ENCODE results near the gene ZNF324. TPM values are rescaled to one million over a fixed set of nuclear protein-coding genes. Genes with fewer than 3 reads are reported as not detected.

The ZNF324 gene
- 12.9 and 13.1 TPM in 2 replicates for total RNA-seq

DNA sequence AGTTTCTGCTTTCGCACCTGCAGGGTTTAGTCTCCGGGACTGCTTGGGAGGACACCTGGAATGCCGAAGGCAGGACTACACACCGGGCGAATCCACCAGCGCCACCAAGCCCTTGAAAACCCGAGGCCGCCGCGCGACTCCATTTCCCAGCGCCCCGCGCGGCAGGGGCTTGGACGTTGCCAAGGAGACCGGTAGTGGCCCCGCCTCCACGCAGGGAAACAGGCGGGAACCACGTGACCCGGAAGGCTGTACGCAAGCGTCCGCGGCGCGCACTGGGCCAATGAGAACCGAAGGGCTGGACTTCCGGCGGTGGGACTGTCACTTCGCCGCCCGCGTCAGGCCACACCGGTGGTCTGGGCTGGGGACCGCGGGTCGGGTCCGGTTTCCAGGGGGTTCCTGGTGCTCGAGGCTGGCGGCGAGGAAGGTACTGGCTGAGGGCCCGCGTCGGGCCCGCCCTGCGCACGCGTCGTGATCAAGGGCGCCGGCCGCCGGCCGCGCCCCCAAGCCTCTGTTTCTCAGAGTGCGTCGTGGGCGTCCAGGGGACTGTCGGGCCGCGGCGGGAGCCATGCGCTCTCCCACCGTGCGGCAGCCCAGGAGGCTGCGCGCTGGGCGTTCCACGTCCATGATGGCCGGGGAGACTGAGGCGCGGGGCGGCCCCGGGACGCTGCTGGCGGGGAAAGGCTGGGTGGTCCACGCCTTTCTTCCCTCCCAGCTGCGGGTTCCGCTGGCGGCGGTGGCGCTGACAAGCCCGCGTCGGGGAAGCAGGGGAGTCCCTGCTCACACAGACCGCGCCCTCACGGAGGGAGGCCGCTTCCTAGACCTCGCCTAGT lies at the start of gene ZNF324:
ZNF324 (plus strand) TSS at position 321 of the 830 bp plus-strand sequence. CDS start 2,106 bp downstream, outside the sequence.

DNA sequence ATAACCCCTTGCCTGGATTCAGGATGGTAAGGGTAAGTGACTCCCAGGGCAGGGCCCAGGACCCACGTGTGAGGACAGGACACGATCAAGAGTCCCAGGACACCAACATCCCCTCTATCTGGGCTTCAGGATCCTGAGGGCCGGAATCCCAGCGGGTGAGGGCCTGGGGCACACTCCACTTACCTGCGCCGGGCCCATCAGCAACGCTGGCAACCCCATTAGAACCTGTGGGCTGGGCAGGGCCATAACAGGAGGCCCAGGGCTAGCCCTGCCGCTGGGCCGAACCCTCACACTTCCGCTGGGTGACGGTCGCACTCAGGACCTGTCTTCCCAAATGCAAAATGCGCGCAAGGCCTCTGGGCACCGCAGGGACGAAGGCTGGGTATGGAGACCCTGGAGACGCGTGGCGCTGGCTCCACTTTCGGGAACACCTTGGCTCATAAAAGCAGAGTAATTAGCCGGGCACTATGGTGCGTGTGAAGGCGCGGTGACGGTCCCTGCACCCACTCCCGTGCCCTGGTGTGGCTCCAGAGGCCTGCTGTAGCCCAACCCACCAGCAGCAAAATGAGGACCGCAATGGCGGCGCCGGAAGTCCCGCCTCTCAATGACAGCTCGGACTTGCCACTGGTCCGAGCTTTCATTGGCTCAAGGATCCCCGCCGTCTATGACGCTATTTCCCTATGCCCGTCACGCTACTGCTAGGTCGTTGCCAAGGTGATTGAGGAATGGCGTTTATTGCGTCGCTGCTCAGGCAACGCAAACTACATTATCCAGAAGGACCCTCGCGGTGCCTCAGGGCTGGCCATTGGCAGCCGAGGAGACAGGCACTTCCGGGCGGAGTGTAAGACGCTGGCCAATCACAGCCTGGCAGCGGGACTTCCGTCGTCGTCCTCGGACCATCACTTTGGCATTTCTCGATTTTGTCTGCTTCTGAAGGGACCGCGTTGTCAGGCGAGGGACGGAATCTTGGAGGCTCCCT lies 27.0 kb upstream of the ZNF324 start, which contains the start of gene ZNF132:
ZNF132 (minus strand) TSS at position 578 of the 979 bp plus-strand sequence; CDS start at position 246, 332 bp downstream.

DNA sequence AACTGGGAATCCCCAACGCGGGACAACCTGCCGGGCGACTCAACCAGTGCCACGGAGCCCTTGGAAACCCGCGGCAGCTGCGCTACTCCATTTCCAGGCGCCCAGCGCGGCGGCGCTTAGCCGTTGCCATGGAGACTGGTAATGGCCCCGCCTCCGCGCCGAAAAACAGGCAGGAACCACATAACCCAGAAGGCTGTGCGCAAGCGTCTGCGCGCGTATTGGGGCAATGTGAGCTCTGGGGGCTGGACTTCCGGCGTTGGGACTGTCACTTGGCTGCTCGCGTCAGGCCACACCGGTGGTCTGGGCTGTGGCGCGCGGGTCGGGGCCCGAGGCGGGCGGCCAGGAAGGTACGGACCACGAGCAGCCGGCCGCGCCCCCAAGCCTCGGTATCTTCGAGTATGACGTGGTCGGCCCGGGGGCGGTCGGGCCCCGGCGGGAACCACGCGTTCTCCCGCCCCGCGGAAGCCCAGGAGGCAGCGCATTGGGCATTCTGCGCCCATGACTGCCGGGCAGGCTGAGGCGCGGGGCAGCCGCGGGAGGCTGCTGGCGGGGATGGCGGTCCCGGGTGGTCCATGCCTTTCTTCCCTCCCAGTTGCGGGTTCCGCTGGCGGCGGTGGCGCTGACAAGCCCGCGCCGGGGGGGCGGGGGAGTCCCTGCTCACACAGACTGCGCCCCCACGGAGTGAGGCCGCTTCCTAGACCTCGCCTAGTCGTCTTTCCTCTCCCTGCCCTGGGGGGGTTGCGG lies 15.3 kb upstream of the ZNF324 start, which contains the start of gene ZNF324B:
ZNF324B (plus strand) TSS at position 265 of the 744 bp plus-strand sequence. CDS start 2,080 bp downstream, outside the sequence.

DNA sequence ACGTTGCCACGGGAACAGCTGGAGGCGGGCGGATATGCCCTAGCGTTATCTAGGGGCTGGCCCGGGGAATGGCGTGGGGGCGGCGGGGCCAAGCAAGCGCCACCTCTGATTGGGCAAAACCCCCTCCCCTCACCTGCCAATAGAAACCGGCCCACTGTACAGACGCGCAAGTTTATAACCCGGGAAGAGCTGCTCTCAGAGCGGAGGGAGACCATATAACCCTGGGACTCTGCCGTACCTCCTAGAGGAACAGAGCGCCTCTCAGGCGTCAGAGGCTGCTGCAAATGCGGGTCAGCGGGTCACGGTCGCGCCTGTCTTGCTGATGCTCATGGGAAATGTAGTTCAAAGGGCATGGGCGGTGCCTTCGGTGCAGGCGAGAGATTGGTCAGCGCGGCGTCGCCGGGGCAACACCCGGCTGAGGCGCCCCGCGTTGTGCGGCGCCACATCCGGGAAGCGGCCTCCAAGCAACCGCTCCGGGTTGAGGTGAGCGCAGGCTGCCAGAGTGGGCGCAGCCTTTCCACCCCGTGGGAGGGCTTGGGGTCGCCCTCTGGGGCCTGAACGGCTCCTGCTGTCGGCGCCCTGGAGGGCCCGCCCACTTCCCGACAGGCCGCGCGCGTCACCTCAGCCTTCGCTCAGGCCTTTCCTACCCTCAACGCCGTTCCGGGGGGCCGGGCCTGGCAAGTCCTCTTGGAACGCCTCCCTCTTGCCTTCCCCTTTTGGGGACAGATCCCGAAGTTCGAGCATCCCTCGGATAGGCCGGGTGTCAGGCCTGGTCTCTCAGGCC lies 9.0 kb downstream of the ZNF324 start, which contains the start of gene ZNF446:
ZNF446 (plus strand) TSS at position 639 of the 784 bp plus-strand sequence. CDS start 867 bp downstream, outside the sequence.

DNA sequence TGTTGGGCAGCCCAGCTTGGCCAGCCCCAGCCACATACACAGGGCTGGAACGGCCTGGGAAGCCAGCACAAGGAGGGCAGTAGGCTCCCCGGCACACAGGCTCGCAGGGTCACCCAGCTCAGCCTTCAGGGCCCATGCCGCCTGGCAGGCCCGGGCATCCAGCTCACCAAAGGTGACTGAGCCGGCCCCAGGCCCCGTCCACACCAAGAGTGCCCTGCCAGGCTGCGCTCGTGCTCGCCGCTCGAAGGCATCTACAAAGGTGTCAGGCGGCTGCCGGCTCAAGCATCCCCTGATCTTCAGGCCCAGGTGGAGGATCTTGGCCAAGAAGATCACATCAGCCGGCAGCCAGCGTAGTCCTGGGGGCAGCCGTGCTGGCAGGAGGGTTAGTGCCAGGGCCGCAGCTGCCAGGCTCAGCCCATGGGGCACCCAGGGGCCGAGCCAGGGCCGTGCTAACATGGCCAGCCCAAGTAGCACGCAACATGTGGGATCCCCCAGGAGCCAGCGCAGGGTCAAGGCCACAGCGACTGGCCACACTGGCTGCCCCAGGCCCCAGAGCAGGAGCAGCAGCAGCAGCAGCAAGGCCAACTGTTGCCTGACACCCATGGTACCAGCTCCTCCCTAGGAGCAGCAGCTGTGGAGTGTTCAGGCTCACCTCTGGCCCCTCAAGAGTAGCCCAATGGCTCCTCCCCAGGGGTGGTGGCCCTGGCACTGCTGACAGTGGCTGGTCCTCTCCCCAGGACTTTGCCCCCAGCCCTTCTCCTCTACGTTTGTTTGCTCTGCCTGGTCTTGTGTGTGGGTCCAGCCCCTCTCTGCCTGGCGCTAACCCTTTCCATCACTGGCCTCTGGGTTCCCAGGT lies 44.7 kb downstream of the ZNF324 start, which contains the start of gene SLC27A5:
SLC27A5 (minus strand) TSS at position 640 of the 856 bp plus-strand sequence; CDS start at position 603, 37 bp downstream.

DNA sequence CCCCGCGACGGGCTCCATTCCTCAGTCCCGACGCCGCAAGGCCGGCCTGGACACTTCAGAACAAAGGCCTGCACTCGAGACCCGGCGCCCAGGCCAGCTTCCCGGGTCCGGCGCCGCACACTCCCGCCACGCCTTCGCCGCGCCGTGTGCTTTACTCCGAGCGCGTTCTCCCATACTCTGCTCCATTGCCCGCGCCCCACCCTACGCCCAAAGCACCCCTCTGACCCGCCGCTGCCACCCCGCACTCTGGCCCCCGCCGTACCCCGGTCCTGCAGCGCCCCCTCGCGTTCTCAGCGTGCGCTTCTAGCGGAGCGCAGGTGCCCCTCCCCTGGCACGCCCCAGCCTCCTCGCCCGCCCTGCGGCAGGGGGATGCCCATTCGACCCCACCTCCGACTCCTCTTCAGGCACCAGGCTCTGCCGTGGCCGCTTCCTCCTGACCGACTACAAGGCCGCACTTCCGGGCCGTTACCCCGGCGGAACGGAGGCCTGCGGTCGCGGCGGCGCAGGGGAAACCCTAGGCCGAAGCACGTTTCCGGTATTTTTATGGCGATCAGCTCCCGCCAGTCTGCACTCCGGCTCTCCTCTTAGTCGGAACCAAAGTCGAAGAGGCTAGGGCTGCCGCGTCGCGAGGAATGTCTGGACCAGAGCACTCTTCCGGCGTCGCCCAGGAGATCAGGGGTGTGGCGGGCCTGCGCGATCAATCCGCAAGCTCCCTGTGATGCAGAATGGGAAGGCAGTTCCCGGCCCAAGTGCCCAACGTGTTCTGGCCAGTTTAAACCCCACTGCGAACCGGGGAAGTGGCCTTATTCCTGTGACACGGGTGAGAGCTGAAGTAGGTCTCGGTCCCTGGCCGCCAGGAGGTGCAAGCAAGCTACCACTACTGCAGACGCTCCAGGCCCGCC lies 52.7 kb downstream of the ZNF324 start, which contains the start of gene ZBTB45:
ZBTB45 (minus strand) TSS at position 456 of the 902 bp plus-strand sequence. CDS start 2,137 bp downstream, outside the sequence.

Small RNA genes lying within 50 kb of the gene (small RNA-seq; reads per million reads assigned to genes)
- not detected for gene RN7SL693P
- gene RNU6-1337P = not detected

Other genes starting within 250 kb of the ZNF324 start
- gene ZNF544, start 238.2 kb upstream of the ZNF324 start, total RNA-seq = 25.7 and 41.0 TPM in 2 replicates
- gene ZNF8, start 188.1 kb upstream of the ZNF324 start, total RNA-seq = 6.0 and 6.5 TPM in 2 replicates
- gene ERVK3-1, start 161.7 kb upstream of the ZNF324 start, total RNA-seq = 25.9 and 36.6 TPM in 2 replicates
- gene ZSCAN22, start 140.1 kb upstream of the ZNF324 start, total RNA-seq = 2.5 and 3.2 TPM in 2 replicates
- 0.65 and 1.5 TPM in 2 replicates for gene A1BG, start 113.6 kb upstream of the ZNF324 start, total RNA-seq
- 0.78 and 1.5 TPM in 2 replicates for gene ZNF497, start 104.3 kb upstream of the ZNF324 start, total RNA-seq
- gene ZNF837, start 86.0 kb upstream of the ZNF324 start, total RNA-seq = 2.2 and 2.7 TPM in 2 replicates
- 995 and 1,127 TPM in 2 replicates for gene RPS5, start 79.8 kb upstream of the ZNF324 start, total RNA-seq
- 0.13 TPM in 1 of 2 replicates, not detected in the other for gene RNF225, start 71.4 kb upstream of the ZNF324 start, total RNA-seq
- gene ZNF584, start 58.4 kb upstream of the ZNF324 start, total RNA-seq = 13.2 TPM in 2 replicates
- gene ZNF132, start 26.9 kb upstream of the ZNF324 start, total RNA-seq = 8.0 and 8.8 TPM in 2 replicates
- gene ZNF324B, start 15.5 kb upstream of the ZNF324 start, total RNA-seq = 7.2 and 8.4 TPM in 2 replicates
- 9.1 TPM in 2 replicates for gene ZNF446, start 9.3 kb downstream of the ZNF324 start, total RNA-seq
- 3.5 and 4.8 TPM in 2 replicates for gene SLC27A5, start 44.9 kb downstream of the ZNF324 start, total RNA-seq
- 5.5 and 5.9 TPM in 2 replicates for gene ZBTB45, start 52.7 kb downstream of the ZNF324 start, total RNA-seq
- gene TRIM28, start 77.0 kb downstream of the ZNF324 start, total RNA-seq = 155 and 186 TPM in 2 replicates
- 104 TPM in 2 replicates for gene CHMP2A, start 88.0 kb downstream of the ZNF324 start, total RNA-seq
- 37.7 and 46.0 TPM in 2 replicates for gene UBE2M, start 91.5 kb downstream of the ZNF324 start, total RNA-seq
- 14.7 and 15.5 TPM in 2 replicates for gene MZF1, start 106.3 kb downstream of the ZNF324 start, total RNA-seq

Measured in articular chondrocyte of knee joint (primary cell).